K562 (cell line): ENCODE measurements around the gene SCARF1. TPM values are rescaled to one million over a fixed set of nuclear protein-coding genes. Genes with fewer than 3 reads are reported as not detected.

Experiments used
- CBX1 ChIP-seq: sonication (generic); IDR thresholded peaks from 2 replicates; pipeline ENCODE4 v1.6.1; 2016; ENCODE audit warnings: antibody characterized with exemption, low read depth, mild to moderate bottlenecking
- CGGBP1 ChIP-seq: fragments of 250-450 bp; sonication (Bioruptor Pico); IDR thresholded peaks from 2 replicates; pipeline ENCODE4 v1.9.0; 2021; ENCODE audit warnings: mild to moderate bottlenecking
- E2F6 ChIP-seq, 2 experiments: IDR thresholded peaks; 2 replicates each; pipeline ENCODE4 v1.6.1; 2011; ENCODE audit warnings: borderline replicate concordance in 1 of 2, control low read depth in 1 of 2, low read depth in 1 of 2, low read length in 1 of 2, mild to moderate bottlenecking in 1 of 2, mixed read lengths in 1 of 2, moderate library complexity in 1 of 2; ENCODE audit not compliant: insufficient read depth in 1 of 2, insufficient read length in 1 of 2, poor library complexity in 1 of 2, severe bottlenecking in 1 of 2; ENCODE audit errors: extremely low read depth in 1 of 2
- ETS1 ChIP-seq: conservative IDR thresholded peaks from 2 replicates; pipeline ENCODE4 v1.6.1; 2011; ENCODE audit warnings: low read depth, mild to moderate bottlenecking, low read length; ENCODE audit not compliant: control insufficient read depth
- HMG20A ChIP-seq: fragments of 450-650 bp; formaldehyde crosslinking; conservative IDR thresholded peaks from 2 replicates; pipeline ENCODE4 v1.4.0; 2020; ENCODE audit warnings: mild to moderate bottlenecking, mixed read lengths
- NR2C2 ChIP-seq, 2 experiments: fragments of 200-800 bp in 1 of 2; sonication (Bioruptor generic) in 1 of 2; sonication (generic) in 1 of 2; formaldehyde crosslinking in 1 of 2; IDR thresholded peaks; 2 replicates each; pipeline versions ENCODE4 v1.6.1 to v1.8.0; 2016 to 2022; ENCODE audit warnings: mild to moderate bottlenecking in 1 of 2, missing compliant biosample characterization in 1 of 2, missing genetic modification characterization in 1 of 2, missing genetic modification reagents in 1 of 2
- PHF8 ChIP-seq: fragments of 200-600 bp; sonication (generic); IDR thresholded peaks from 2 replicates; pipeline ENCODE4 v1.6.1; 2012; ENCODE audit warnings: mixed run types, mild to moderate bottlenecking, inconsistent platforms, low read length, moderate library complexity, borderline replicate concordance
- PKNOX1 ChIP-seq: fragments of 450-650 bp; IDR thresholded peaks from 2 replicates; pipeline ENCODE4 v1.6.1; 2016
- PML ChIP-seq: IDR thresholded peaks from 2 replicates; pipeline ENCODE4 v1.6.1; 2012; ENCODE audit warnings: low read length, inconsistent platforms
- POLR3G ChIP-seq: IDR thresholded peaks from 2 replicates; pipeline ENCODE4 v1.6.1; 2011; ENCODE audit not compliant: insufficient read length, insufficient replicate concordance; ENCODE audit errors: extremely low read depth
- RB1 ChIP-seq: fragments of 450-650 bp; IDR thresholded peaks from 2 replicates; pipeline ENCODE4 v1.6.1; 2017; ENCODE audit warnings: low read depth, mild to moderate bottlenecking
- RBM25 ChIP-seq: fragments of 200-400 bp; formaldehyde crosslinking; IDR thresholded peaks from 2 replicates; pipeline ENCODE4 v1.6.1; 2018; ENCODE audit warnings: low read length, low read depth, moderate library complexity; ENCODE audit not compliant: severe bottlenecking
- SAFB ChIP-seq: fragments of 200-400 bp; formaldehyde crosslinking; IDR thresholded peaks from 2 replicates; pipeline ENCODE4 v1.6.1; 2017; ENCODE audit warnings: low read depth, low read length, borderline replicate concordance
- SIRT6 ChIP-seq: IDR thresholded peaks from one replicate; pipeline ENCODE4 v1.6.1; 2012; ENCODE audit warnings: low read depth, mild to moderate bottlenecking, control low read depth, inconsistent platforms, low read length, moderate library complexity
- SOX6 ChIP-seq: fragments of 450-650 bp; IDR thresholded peaks from 2 replicates; pipeline ENCODE4 v1.6.1; 2014; ENCODE audit warnings: mild to moderate bottlenecking
- SP1 ChIP-seq: sonication (generic); formaldehyde crosslinking; IDR thresholded peaks from 2 replicates; pipeline ENCODE4 v1.8.1; 2022; ENCODE audit warnings: mild to moderate bottlenecking, missing genetic modification reagents
- SP2 ChIP-seq: IDR thresholded peaks from 2 replicates; pipeline ENCODE4 v1.6.1; 2011; ENCODE audit warnings: mild to moderate bottlenecking, low read depth, low read length, moderate library complexity; ENCODE audit not compliant: poor library complexity, severe bottlenecking; ENCODE audit errors: extremely low read depth
- TAF7 ChIP-seq: fragments of 450-650 bp; IDR thresholded peaks from 2 replicates; pipeline ENCODE4 v1.6.1; 2016; ENCODE audit warnings: missing genetic modification characterization, missing compliant biosample characterization
- U2AF1 ChIP-seq: fragments of 200-400 bp; formaldehyde crosslinking; optimal IDR thresholded peaks from 2 replicates; pipeline ENCODE3; 2017; ENCODE audit warnings: mild to moderate bottlenecking, low read depth, low read length, moderate library complexity
- ZNF408 ChIP-seq: fragments of 250-450 bp; sonication (Bioruptor Pico); IDR thresholded peaks from 2 replicates; pipeline ENCODE4 v1.4.0; 2020; ENCODE audit warnings: low read depth, mild to moderate bottlenecking, moderate library complexity
- ZNF512 ChIP-seq: IDR thresholded peaks from 2 replicates; pipeline ENCODE4 v1.6.1; 2016; ENCODE audit warnings: missing genetic modification characterization, missing compliant biosample characterization
- polyA plus RNA-seq, 8 experiments: library from polyadenylated mRNA; depleted of rRNA in 4 of 8; stranded (reverse) in 5 of 8; unstranded in 3 of 8; fragments of >200 nt; fragmentation: Nextera tagmentation in 2 of 8; fragmentation: Illumina TruSeq in 1 of 8; extraction: Ambion mirVana in 2 of 8; extraction: Trizol in 1 of 8; gene quantifications; 2 replicates each; pipeline versions ENCODE4 v1.2.1 to v1.2.3, GENCODE V29; 2011 to 2014; ENCODE audit warnings: inconsistent platforms in 1 of 8, missing spikeins in 1 of 8
- total RNA-seq, 7 experiments: library from RNA; depleted of rRNA in 6 of 7; stranded (reverse); fragments of >200 nt in 6 of 7; fragmentation: Illumina TruSeq in 2 of 7; extraction: Trizol in 2 of 7; gene quantifications; 2 replicates each; pipeline versions ENCODE4 v1.2.1 to v1.2.3, GENCODE V29; 2011 to 2021; ENCODE audit warnings: low replicate concordance in 1 of 7

SCARF1 gene
- total and polyA plus RNA-seq, 9 of the 15 experiments (the other 6 are each of a cell fraction or from before 2014, with no cell fraction given) = 0.04 to 2.1 (median 0.63) TPM

- TF ChIP-seq SIRT6 (no peak), SOX6 (0 out of 2 replicates have a peak, but pooled peaks have one; percentile 15), PML (peak; percentile 69; the same call in 1 of the 2 replicates), ETS1 (peak; percentile 54), SAFB (0 out of 2 replicates have a peak, but pooled peaks have one; percentile 11), RB1 (0 out of 2 replicates have a peak, but pooled peaks have one; percentile 11), ZNF408 (CRISPR knock-in tag) (no peak), HMG20A (CRISPR knock-in tag) (no peak), PHF8 (peak; percentile 93), NR2C2 (CRISPR knock-in tag; IDR thresholded peaks at IDR 0.05) (no peak), NR2C2 (tag; IDR thresholded peaks at IDR 0.05) (peak; percentile 82), CGGBP1 (CRISPR knock-in tag) (no peak), POLR3G (no peak), SP2 (peak; percentile 68), ZNF512 (tag) (no peak), RBM25 (peak; percentile 52), CBX1 (0 out of 2 replicates have a peak, but pooled peaks have one; percentile 32), SP1 (CRISPR knock-in tag) (peak; percentile 74), PKNOX1 (peak; percentile 98), E2F6 (IDR thresholded peaks at IDR 0.05; ENCODE audit: borderline replicate concordance in 1 of 2, extremely low read depth in 1 of 2, insufficient read depth in 1 of 2, insufficient read length in 1 of 2, low read depth in 1 of 2, low read length in 1 of 2, poor library complexity in 1 of 2, severe bottlenecking in 1 of 2) (peak; percentile 23 to 70), TAF7 (tag) (no peak), U2AF1 (no peak)
Measured at GRCh38 chr17:1684378-1685189, 39.1 kb upstream of the SCARF1 start, which contains the start of gene PRPF8 (continued).
